Esophagus squamous epithelium (tissue), 4 donors: Measurements from ENCODE around the gene ZRSR2.
"Not testable (repeated sequence)": the region's sequence is repeated elsewhere in the genome, so short reads cannot be mapped to it uniquely, and the experiment has no call there.

ENCODE experiments used
- POLR2A ChIP-seq, 4 donors: fragments of 450-650 bp; IDR thresholded peaks; one replicate each; pipeline ENCODE4 v1.6.1; 2017; ENCODE audit warnings: antibody characterized with exemption in 4 of 4, mild to moderate bottlenecking in 4 of 4, moderate library complexity in 3 of 4
- TF ChIP-seq, protein P1 (sequence below), 6 experiments: fragments of 450-650 bp in 4 of 6; fragments of 200-600 bp in 2 of 6; sonication (generic) in 2 of 6; IDR thresholded peaks; one replicate each; pipeline ENCODE4 v1.5.1; 2016 to 2019; ENCODE audit warnings: antibody characterized with exemption in 6 of 6, mild to moderate bottlenecking in 4 of 6, moderate library complexity in 4 of 6

GRCh38 chrX:15759886-15760285 lies 30.4 kb upstream of the ZRSR2 start:
- not testable (repeated sequence) for TF ChIP-seq POLR2A (IDR thresholded peaks at IDR 0.05)
- TF ChIP-seq, protein P1, sequence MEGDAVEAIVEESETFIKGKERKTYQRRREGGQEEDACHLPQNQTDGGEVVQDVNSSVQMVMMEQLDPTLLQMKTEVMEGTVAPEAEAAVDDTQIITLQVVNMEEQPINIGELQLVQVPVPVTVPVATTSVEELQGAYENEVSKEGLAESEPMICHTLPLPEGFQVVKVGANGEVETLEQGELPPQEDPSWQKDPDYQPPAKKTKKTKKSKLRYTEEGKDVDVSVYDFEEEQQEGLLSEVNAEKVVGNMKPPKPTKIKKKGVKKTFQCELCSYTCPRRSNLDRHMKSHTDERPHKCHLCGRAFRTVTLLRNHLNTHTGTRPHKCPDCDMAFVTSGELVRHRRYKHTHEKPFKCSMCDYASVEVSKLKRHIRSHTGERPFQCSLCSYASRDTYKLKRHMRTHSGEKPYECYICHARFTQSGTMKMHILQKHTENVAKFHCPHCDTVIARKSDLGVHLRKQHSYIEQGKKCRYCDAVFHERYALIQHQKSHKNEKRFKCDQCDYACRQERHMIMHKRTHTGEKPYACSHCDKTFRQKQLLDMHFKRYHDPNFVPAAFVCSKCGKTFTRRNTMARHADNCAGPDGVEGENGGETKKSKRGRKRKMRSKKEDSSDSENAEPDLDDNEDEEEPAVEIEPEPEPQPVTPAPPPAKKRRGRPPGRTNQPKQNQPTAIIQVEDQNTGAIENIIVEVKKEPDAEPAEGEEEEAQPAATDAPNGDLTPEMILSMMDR (IDR thresholded peaks at IDR 0.05): not testable (repeated sequence)
